HG02642 (cell line): ENCODE results near the gene ATP11A.
"Not testable (repeated sequence)": the region's sequence is repeated elsewhere in the genome, so short reads cannot be mapped to it uniquely, and the experiment has no call there.

Experiments used
- ATAC-seq: cut with Tn5 transposase; IDR thresholded peaks from one replicate; pipeline ENCODE4 v1.9.1; 2021; ENCODE audit warnings: mild to moderate bottlenecking; ENCODE audit not compliant: unreplicated experiment, poor library complexity

The ATP11A gene

DNA sequence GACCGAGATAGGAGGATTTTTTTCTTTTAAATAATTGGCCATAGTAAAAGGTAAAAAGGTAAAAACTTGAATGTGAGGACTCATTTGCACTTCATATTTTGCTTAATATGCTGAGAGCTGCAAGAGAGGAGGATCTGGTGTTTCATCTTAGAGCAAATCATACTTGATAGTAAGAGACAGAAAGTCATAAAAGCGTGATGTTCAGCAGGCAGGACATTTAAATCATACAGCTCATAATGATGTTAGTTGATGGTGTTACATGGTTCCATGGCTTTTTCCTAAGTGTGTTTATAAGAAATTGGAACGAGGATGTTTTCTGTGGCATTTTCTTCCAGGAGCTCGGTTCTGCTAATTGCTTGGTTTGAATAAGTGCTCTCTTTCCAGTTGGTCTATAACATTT is 16.3 kb downstream of the ATP11A start:
- no peak for ATAC-seq

DNA sequence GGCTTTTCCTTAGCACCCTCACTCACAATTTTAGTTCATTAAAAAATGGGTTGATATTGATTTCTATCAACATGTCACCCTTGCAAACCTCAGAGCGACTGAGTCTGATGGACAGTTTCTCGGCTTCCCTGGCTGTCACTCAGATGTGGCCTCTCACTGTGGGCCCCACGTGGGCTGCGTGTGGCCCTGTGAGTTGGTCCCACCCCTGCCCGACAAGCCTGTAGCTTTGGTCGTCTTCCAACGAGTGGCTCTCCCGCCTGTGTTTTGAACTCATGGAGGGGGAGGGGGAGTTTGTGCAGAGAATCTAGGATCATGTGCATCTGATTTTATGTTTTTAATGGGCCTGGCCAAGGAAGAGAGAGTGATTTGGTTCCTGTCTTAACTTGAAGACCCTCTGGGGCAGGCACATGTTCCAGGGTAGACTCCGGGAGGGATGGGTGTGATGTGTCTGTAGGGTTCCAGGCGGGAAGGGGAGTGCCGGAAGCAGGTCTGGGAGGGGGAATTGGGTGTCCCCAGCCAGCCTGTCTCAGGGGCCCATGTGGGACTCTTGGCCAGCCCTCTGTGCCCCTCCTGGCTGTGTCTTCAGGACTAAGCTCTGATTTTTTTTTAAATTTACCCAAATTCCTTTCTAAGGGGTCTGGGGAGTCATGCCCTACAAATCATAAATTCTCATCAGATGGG is 18.9 kb downstream of the ATP11A start:
- ATAC-seq: no peak

DNA sequence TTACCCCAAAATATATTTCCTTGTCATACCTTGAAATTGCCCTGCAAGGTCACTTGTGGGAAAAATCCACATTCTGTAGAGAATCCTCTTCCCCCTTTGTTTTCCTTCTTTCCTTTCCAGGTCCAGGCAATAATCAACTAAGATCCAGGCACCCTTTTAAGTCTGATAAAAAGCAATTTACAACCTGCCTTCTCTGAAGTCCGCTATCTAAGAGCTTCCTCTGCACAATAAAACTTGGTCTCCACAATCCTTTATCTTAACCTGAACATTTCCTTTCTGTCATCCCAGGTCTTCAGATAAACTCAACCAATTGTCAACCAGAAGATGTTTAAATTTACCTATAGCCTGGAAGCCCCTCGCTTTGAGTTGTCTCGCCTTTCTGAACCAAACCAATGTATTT is 19.5 kb downstream of the ATP11A start:
- ATAC-seq: not testable (repeated sequence)

DNA sequence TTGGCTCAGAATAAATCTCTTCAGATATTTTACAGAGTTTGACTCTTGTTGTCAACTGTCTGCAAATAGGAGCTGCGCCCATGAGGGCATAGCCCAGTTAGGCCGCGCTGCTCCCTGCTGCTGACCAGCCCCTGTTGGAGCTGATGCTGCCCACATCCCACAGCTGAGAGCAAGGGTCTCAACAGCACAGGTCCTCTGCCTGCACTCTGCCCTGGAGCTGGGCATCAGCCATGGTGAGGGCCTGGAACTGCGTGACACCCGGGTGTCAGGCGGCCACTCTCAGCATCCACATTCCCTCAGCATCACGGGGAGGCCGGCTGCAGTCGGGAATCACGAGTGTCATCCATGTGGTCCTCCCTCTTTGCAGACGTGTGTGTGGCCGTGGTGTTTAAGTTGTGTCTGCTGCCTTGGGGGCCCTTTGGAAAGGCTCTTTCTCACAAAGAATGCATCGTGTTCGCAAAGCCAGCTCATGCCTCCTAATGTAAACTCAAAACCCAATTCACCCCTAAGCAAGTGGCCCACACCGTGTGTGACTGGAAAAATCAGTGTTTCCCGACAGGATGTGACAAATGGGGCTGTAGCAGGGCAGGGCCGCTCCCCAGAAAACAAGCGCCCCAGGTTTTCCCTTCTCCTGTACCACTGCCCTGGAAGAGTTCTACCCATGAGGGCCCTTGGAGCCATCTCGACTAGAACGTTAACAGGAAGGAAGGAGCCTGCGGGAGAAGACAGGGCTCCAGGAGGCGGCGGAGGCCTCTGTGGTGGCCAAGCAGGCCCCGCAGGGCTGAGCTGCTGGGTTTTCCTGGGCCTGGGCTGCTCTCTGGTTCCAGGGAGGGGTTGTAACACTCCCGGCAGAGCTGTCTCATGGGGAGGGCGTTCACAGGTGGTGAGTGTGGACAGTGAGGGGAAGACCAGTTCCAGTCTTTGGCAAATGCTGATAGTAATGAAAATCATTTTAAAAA is 20.3 kb downstream of the ATP11A start:
- no peak for ATAC-seq

DNA sequence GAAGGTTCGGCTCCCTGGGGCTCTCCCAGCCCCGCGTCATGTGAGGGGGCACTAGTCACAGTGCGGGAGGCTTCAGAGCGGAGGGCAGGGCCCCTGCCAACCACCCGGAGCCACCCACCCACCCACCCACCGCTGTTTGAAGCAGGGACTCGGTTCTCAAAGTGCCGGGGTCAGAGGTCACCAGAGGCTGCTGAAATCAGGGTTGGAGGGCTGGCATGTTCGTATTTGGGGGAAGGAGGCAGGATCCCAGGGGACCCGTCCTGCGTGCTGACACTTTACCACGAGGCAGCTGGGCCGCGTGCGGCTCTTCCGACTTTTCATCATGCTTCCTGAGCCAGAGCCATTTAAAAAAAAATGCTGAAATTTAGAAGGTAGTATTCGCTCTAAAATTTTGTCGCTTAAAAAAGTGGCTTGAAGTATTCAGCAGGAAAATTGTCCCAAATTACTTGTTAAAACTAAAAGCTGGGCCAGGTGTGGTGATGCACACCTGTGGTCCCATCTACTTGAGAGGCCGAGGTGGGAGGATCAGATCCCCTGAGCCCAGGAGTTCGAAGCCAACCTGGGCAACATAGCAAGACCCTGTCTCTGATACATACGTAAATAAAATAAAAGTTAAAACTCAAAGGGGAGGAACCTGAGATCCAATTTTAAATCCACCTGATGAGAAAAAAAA is 21.2 kb downstream of the ATP11A start:
- ATAC-seq: no peak

DNA sequence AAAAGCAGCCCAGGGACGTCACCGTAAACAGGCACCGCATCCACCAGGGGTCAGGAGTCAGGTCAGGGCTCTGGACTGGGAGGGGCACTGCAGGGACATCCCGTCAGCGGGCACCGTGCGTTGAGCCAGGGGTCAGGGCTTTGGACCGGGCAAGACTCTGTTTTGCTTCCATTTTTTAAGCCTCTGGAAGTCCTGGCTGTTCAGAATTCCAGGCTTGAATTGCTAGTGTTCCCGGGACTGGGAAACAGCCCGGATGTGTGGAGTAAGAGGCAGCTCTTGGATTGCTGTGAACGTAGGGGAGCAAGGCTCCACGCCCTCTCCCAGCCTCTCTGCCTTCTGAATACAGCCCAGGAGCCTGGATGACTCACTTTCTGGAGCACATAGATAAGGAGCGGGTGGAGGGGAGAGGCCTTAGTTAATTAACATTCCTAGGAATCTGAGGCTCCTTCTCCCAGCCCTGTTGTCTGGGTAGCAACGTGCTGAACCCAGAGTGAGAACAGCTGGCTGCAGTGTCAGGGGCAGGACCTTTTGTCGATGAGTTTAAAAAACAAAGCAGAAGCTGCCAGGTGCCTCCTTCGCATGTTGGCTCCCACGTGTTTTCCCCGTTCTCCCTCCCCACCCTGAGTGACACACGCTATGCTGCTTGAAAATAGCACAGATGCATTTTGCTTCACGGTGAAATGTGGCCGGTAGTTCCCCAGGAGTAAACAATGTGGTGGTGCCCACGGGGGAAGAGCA is 21.9 kb downstream of the ATP11A start:
- ATAC-seq: no peak

DNA sequence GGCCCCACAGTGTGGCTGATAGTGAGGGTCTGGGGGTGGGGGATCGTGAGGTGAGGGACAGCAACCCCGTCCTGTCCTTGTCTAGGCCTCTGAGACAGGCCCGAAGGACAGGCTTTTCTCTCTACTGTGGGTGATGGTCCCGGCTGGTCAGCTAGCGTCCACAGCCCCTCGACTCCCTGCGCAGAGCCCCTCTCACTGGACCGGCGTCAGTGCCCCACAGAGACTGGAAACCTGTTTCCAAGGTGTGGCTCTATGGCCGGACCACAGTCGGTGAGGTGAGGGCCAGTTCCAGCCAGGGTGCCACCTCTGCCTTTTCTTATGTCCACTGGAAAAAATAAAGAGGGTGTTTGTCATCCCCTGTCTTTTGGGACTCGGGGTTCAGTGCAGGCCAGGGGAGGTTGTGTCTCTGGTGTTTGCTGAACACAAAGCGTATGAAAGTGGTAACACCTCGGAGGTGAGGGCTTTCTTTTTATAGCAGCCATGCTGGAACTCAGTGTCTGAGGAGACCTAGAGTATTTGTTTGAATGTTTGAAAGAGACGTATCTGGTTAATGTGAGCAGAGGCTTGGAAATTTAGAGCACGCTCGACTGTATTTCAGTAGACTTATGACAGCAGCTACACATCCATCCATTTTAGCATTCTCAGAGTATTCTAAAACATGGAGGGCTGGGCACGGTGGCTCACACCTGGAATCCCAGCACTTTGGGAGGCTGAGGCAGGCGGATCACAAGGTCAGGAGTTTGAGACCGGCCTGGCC is 22.8 kb downstream of the ATP11A start:
- no peak for ATAC-seq

DNA sequence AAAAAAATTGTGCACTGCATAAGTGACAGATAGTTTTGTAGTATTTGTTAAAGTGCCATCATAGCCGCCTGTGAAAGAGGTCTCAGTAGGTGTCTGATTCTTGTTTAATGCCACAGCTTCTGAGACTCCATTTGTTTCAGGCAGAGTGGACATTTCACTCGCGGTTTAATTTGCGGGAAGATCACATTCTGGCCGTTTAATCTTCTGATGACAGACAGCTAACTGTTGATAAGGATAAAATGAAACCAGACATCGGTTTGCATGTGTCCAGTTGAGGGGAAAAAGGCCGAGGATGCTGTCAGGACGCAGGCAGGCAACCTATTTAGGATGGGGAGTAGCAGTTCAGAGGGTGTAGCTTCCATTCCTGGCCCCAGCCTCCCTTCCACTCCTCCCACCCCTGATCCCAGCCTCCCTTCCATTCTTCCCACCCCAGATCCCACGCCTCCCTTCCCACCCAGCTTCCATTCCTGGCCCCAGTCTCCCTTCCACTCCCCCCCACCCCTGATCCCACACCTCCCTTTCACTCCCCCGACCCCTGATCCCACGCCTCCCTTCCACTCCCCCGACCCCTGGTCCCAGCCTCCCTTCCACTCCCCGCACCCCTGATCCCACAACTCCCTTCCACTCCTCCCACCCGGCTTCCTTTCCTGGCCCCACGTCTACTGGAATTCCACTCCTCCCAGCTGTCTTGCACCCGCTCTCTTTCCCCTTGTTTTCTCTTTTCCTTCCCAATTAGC is 23.8 kb downstream of the ATP11A start:
- ATAC-seq: no peak

DNA sequence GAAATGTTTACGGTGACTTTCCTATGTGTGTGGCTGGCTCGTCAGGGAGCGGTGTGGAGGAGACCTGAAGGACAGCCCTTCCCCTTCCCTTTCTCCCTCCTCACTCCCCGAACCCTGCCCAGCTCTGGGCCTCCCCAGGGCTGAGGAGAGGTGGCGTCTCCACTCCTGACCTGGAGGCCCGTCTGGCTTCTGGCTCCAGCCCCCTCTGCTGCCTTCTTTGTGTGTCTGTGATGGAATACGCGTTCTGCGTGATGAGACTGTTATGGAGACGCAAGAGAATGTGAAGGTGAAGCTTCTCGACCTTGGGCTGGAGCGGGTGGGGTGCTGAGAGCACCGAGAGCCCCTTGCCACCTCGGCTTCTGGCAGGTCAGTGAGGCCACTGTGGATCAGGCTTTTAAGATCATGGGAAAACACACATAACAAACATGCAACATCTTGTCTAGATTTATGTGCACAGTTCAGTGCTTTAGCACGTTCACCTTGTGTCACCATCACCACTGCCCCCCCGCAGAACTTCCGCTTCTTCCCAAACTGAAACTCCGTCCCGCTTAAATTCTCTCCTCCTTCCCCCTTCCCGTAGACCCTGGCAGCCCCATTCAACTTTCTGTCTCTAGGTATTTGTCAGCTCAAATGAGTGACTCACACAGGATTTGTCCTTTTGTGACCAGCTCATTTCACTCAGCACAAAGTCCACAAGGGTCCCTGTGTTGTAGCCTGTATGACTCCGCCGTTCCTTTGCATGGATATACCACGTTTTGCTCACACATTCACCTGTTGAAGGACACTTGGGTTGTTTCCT is 24.7 kb downstream of the ATP11A start:
- ATAC-seq: no peak

DNA sequence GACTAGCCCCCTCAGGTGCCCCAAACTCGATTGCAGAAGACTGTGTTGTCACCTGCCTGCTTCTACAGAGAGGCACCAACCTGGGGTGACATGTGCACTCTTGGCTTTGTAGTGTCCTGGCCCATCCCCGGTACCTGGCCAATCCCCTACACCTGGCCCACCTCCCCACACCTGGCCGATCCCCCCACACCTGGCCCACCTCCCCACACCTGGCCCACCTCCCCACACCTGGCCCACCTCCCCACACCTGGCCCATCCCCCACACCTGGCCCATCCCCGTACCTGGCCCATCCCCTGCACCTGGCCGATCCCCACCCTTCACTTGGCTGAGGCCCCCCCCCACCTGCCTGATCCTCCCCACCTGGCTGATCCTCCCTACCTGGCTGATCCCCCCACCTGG is 25.4 kb downstream of the ATP11A start:
- no peak for ATAC-seq

DNA sequence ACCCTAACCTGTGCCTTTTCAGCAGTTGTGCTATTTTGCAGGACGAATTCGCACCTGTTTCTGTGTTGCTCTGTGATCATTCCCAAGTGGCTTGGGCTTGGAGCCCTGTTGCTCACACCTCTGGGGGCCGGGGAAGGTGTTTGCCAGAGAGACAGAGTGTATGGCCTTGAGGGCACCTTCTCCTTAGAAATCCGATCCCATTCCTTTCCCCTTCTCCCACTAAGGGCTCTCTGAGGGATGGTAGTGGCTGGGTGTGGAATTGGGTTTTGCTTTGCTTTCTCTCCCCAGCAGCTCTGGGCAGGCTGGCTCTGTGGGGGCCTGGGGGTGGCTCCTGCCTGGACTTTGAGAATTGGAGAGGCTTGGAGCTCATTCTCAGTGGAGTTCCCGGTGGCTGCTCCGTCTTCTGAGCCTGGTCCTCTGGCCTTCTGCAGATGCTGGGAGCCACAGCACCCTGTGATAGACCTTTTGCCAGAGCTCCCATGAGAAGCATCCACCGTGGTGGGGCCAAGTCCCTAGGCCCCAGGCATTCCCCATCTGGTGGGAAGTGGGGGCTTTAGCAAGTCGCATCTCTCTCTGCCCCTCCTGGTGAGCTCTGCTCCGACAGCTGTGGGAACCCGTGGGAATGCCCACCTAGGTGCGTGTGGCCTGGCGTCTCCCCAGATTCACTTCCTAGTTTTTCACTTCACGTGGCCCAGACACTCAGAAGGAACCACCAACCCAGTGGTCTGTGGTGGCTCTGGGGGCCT is 26.1 kb downstream of the ATP11A start:
- ATAC-seq: no peak

DNA sequence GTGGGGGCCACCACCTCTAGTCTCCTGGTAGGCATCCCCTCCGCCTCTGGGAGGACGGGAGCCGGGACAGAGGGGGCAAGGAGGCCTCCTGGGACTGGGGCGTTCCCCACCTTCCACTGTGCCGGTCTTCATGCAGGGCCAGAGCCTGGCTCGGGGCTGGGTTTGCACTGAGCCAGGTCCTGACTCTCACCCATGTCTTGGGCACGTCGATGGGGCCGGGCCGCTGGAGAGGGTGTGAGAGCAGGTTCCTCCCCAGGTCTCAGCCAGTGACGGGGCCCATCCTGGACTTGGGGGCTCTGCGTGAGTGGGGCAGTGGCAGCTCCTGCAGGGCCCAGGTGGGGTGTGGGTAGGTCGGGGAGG is 26.6 kb downstream of the ATP11A start:
- no peak for ATAC-seq

DNA sequence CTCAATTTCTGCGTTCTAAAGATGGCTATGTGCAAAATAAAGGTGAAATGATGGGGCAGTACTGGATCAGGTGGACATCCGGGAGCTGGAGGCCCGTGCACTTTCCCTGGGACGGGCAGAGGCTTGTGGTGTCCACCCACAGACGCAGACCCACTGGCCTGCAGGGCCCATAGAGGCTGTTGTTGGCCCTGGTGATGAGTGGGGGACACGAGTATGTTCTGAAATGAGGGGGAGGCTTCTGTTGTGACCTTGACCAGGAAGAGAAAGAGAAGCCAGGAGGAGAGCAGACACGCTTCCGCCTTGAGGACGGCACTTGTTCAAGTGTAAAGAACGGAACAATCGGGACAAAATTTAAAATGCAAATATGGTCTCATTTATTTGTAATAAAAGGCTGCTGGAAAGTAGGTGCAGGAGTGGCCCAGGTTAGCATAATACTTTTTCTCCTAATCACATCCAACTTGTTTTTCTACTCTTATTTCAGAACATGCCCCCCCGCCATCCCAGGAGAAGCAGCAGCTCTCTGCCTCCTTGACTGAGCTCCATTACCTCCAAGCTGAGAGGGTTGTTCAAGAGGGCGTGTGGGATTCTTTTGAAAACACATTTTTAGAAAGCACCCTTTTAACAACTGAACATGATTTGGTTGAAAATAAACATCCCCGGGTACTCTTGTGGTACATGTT is 27.1 kb downstream of the ATP11A start:
- ATAC-seq: no peak

DNA sequence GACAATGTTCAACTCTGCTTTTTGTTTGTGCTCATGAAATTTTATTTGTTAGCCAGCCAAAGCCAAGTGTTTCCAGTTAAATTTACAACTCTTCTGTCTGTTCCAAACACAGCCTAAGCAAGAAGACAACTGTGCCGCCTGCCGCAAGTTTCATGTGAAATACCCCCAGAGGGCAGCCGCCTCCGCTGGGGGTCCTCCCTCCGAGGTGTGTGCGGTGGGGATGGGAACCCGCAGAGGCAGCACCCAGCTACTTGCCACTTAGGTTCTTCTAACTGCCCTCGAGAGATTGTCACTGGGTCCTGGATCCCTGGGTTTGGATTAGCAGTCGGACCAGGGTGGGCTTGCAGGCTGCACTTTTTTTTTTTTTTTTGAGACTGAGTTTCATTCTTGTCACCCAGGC is 28.5 kb downstream of the ATP11A start:
- no peak for ATAC-seq

DNA sequence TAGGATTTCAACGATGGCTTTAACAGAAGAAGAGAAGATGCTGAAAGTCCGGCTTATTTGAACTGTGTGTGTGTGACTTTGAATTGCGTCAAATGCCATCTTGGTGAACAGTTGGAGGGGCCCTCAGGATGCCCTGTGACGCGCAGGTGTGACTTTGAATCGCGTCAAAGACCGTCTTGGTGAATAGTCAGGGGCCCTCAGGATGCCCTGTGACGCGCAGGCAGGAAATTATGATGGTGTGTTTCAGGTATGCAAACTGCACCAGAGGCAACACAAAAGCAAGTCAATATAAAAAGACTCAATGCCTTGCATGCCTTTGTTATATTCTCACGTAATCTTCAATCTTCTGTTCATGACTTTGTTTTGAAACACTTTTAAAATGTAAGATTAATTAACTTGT is 29.2 kb downstream of the ATP11A start:
- no peak for ATAC-seq

DNA sequence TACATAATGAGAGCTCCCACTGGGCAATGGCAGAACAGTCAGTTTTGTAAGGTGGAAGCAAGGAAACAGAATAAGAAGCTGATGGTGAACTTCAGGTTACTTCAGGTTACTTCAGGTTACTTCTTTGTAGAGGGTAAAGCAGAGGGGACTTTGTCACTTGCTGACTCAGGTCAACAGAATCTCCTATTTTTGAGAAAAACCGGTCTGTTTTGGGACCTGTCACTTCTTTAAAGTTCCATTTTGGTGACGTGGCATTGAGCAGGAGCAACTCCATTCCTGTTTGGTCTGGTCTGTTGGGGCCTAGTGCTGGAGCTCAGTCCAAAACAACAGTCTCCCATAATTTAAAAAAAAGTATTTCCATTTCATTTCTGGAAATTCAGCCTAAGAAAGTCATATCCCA is 29.7 kb downstream of the ATP11A start:
- ATAC-seq: no peak

DNA sequence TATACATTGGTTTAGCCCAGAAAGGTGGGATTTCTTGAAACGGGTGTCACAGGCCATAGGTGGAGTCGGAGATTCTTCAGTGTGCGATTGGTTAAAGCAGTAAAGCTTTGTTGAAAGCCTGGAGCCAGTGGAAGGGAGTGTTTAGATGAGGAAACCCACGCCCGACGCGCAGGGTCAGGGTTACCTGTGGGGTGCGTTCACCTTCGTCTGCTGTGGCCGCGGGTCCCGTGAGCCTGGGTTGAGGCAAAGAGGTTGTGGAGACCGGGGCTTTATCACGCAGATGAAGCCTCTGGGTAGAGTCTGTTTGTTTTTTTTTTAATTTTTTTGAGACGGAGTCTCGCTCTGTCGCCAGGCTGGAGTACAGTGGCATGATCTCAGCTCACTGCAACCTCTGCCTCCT is 30.4 kb downstream of the ATP11A start:
- no peak for ATAC-seq
